NCI-H82 treated with DMSO at 0.1 percent for 48 hours (cell line): Measurements from ENCODE around the gene CDK5.

Experiments used
- DNase-seq: peaks from one replicate; lab custom pipeline; 2025; ENCODE audit not compliant: unreplicated experiment; lab: John Stamatoyannopoulos, UW

Gene CDK5

GRCh38 chr7:151074817-151075661 is 17.3 kb upstream of the CDK5 start:
- no peak for DNase-seq

- no peak for DNase-seq
Measured at GRCh38 chr7:151073990-151074389, 16.3 kb upstream of the CDK5 start.

- no peak for DNase-seq
Measured at GRCh38 chr7:151071032-151071866, 13.6 kb upstream of the CDK5 start.

- no peak for DNase-seq
Measured at GRCh38 chr7:151070574-151070960, 12.9 kb upstream of the CDK5 start.

GRCh38 chr7:151069841-151070573 is 12.3 kb upstream of the CDK5 start:
- no peak for DNase-seq

GRCh38 chr7:151068069-151068773 is 10.5 kb upstream of the CDK5 start:
- DNase-seq, result no peak

- no peak for DNase-seq
Measured at GRCh38 chr7:151066273-151066974, 8.7 kb upstream of the CDK5 start.

GRCh38 chr7:151065516-151065915 is 7.8 kb upstream of the CDK5 start:
- no peak for DNase-seq

- DNase-seq, result no peak
Measured at GRCh38 chr7:151064993-151065392, 7.3 kb upstream of the CDK5 start.

GRCh38 chr7:151064454-151064853 is 6.8 kb upstream of the CDK5 start:
- no peak for DNase-seq

- DNase-seq, result no peak
Measured at GRCh38 chr7:151063212-151063561, 5.5 kb upstream of the CDK5 start.

GRCh38 chr7:151062399-151063211 is 4.9 kb upstream of the CDK5 start:
- DNase-seq, result peak; percentile 80

- no peak for DNase-seq
Measured at GRCh38 chr7:151062111-151062398, 4.4 kb upstream of the CDK5 start.

- DNase-seq, result no peak
Measured at GRCh38 chr7:151061213-151062110, 3.8 kb upstream of the CDK5 start.

GRCh38 chr7:151060416-151061212 is 2.9 kb upstream of the CDK5 start:
- DNase-seq, result no peak

GRCh38 chr7:151060113-151060415 is 2.4 kb upstream of the CDK5 start:
- DNase-seq, result no peak

GRCh38 chr7:151059367-151060112 is 1.8 kb upstream of the CDK5 start, which contains the start of gene SLC4A2:
TSS of gene SLC4A2 (plus strand) at chr7:151059589. CDS start at chr7:151061988, 2,399 bp downstream.
- DNase-seq, result peak; percentile 50
